ENCODE data around the gene ATAT1. TPM values are rescaled to one million over a fixed set of nuclear protein-coding genes. Genes with fewer than 3 reads are reported as not detected.

ATAT1 gene
- total and polyA plus RNA-seq, 8 donors: 8.6 to 73.0 (median 61.2) TPM

DNA sequence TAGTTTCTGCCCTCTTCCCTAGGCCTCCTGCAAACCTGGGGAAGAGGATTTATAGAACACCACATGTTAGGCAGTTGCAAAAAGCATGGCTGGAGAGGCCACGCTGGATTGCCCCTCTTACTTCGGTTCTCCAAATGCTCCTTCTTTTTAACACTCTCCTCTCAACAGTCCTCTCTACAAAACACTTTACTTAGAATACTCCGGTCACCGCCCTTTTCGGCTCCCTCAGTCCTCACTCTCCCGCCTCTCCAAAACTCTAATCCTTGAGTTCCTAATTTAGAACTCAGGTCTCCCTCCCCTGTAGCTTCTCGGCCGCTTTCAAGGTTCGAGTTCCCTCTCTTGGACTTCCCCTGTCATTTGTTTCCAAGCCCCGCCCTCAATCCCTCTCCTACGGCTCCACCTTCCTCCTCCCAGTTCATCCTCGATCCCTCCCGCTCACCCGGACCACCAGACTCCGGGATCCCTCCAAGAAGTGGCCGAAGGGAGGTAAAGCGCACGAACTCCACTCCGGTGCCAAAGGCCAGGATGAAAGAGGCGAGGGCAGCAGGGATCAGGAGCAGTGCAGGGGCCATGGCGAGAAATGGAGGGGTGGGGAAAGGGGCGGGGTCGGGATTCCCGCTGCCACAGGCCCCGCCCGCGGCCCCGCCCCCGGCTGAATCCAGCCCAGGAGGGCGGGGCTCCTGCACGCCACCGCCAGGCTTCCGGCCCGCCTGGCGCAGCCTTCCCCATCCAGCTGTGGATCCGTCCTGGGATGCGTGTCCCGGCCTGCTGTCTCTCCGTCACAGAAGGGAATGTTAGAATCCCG is 63.9 kb downstream of the ATAT1 start, which contains the start of gene NRM:
Gene NRM (minus strand): TSS at position 582 of the 805 bp plus-strand sequence. CDS start 10 bp downstream, at position 572.
- intact Hi-C loops (cut with DNase I): no loop called here
- peak within 1 kb of the TSS; percentile 47 to 91 for H3K4me3 ChIP-seq
- TF ChIP-seq, protein P1, sequence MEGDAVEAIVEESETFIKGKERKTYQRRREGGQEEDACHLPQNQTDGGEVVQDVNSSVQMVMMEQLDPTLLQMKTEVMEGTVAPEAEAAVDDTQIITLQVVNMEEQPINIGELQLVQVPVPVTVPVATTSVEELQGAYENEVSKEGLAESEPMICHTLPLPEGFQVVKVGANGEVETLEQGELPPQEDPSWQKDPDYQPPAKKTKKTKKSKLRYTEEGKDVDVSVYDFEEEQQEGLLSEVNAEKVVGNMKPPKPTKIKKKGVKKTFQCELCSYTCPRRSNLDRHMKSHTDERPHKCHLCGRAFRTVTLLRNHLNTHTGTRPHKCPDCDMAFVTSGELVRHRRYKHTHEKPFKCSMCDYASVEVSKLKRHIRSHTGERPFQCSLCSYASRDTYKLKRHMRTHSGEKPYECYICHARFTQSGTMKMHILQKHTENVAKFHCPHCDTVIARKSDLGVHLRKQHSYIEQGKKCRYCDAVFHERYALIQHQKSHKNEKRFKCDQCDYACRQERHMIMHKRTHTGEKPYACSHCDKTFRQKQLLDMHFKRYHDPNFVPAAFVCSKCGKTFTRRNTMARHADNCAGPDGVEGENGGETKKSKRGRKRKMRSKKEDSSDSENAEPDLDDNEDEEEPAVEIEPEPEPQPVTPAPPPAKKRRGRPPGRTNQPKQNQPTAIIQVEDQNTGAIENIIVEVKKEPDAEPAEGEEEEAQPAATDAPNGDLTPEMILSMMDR (IDR thresholded peaks at IDR 0.05): no peak
- no peaks in the 10 kb centered on the region for H3K9me3 ChIP-seq
- no peaks in the 10 kb centered on the region for H3K36me3 ChIP-seq
- H3K4me1 ChIP-seq: peaks cover 14 to 42% of the 10 kb centered on the region in 2 donors
- peak; percentile 91 to 95 (median 93) for DNase-seq
- ATAC-seq: peak; percentile 78
- H3K27me3 ChIP-seq: no peaks in the 10 kb centered on the region
- peak within 1 kb of the TSS; percentile 74 to 97 for H3K27ac ChIP-seq

DNA sequence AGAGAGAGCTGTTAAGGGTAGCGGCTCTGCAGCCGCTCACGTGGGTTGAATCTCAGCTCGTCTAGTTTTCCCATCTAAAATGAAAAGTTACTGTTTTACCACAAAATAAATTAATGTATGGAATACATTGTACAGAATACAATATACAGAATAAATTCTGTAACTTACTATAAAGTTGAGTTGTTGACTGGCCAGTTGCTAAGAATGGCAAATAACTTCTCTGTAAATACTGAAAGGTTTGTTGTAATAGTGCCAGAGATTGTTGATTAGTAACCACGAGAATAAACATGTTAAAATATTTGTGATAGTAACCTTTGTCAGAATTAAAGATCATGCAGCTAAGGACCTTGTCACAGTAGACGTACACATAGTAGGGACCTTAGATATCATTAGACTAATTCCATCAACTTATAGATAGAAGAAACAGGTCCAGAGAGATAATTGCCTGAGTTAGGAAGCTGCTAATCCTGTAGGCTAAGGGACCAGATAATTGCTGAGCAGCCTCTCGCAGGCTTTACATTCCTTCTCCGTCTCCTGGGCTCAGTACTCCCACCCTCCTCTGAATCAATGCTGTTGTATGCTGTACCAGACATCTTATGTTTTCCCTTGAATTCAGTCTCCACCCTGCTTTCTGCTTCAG is 64.7 kb downstream of the ATAT1 start:
- Histone ChIP-seq H3K9me3 (no peaks in the 10 kb centered on the region), H3K27me3 (no peaks in the 10 kb centered on the region), H3K4me1 (peaks cover 14 to 42% of the 10 kb centered on the region in 2 donors), H3K36me3 (no peaks in the 10 kb centered on the region), H3K27ac (peak overlapping the region; percentile 74 to 97), H3K4me3 (peak overlapping the region; percentile 47 to 91)
- no peak for ATAC-seq
- no peak for DNase-seq
- TF ChIP-seq, protein P1 (IDR thresholded peaks at IDR 0.05): no peak
- intact Hi-C loops (cut with DNase I): no loop called here

Small RNAs within 50 kb of the gene (microRNA-seq; reads per million reads assigned to microRNA genes)
- 49.1 to 112 reads per million in 2 donors for gene MIR877

Other genes starting within 250 kb of the ATAT1 start
- 100 to 1,000 TPM; 440 to 636 TPM for gene HLA-E, start 137.4 kb upstream of the ATAT1 start, total RNA-seq
- 100 to 1,000 TPM; 184 to 210 (median 196) TPM for gene HLA-E, start 137.4 kb upstream of the ATAT1 start, polyA plus RNA-seq (ENCODE audit: insufficient read length in 6 of 6)
- gene GNL1, start 70.4 kb upstream of the ATAT1 start, total RNA-seq: 10 to 100 TPM; 52.5 to 61.0 TPM
- 100 to 1,000 TPM in 4 of 6 donors, 10 to 100 TPM in 2; 96.5 to 108 (median 106) TPM for gene GNL1, start 70.4 kb upstream of the ATAT1 start, polyA plus RNA-seq (ENCODE audit: insufficient read length in 6 of 6)
- gene PRR3, start 69.6 kb upstream of the ATAT1 start, total RNA-seq: 10 to 100 TPM in 1 of 2 donors, 1 to 10 TPM in 1; 5.7 to 10.1 TPM
- 10 to 100 TPM; 34.5 to 44.1 (median 37.9) TPM for gene PRR3, start 69.6 kb upstream of the ATAT1 start, polyA plus RNA-seq (ENCODE audit: insufficient read length in 6 of 6)
- gene ABCF1, start 55.4 kb upstream of the ATAT1 start, total RNA-seq: 10 to 100 TPM; 37.9 to 47.6 TPM
- 10 to 100 TPM; 60.2 to 75.1 (median 62.1) TPM for gene ABCF1, start 55.4 kb upstream of the ATAT1 start, polyA plus RNA-seq (ENCODE audit: insufficient read length in 6 of 6)
- 10 to 100 TPM; 44.9 to 71.1 TPM for gene PPP1R10, start 9.6 kb upstream of the ATAT1 start, total RNA-seq
- 10 to 100 TPM; 47.1 to 59.3 (median 49.6) TPM for gene PPP1R10, start 9.6 kb upstream of the ATAT1 start, polyA plus RNA-seq (ENCODE audit: insufficient read length in 6 of 6)
- gene MRPS18B, start 9.0 kb upstream of the ATAT1 start, total RNA-seq: 10 to 100 TPM; 36.6 to 54.7 TPM
- 10 to 100 TPM; 41.2 to 50.5 (median 43.5) TPM for gene MRPS18B, start 9.0 kb upstream of the ATAT1 start, polyA plus RNA-seq (ENCODE audit: insufficient read length in 6 of 6)
- gene C6orf136, start 20.3 kb downstream of the ATAT1 start, total RNA-seq: 10 to 100 TPM; 15.2 to 16.4 TPM
- gene C6orf136, start 20.3 kb downstream of the ATAT1 start, polyA plus RNA-seq (ENCODE audit: insufficient read length in 6 of 6): 10 to 100 TPM; 10.7 to 18.1 (median 14.4) TPM
- gene DHX16, start 46.1 kb downstream of the ATAT1 start, total RNA-seq: 10 to 100 TPM; 23.8 to 28.1 TPM
- gene DHX16, start 46.1 kb downstream of the ATAT1 start, polyA plus RNA-seq (ENCODE audit: insufficient read length in 6 of 6): 10 to 100 TPM; 34.0 to 43.4 (median 41.8) TPM
- gene PPP1R18, start 59.8 kb downstream of the ATAT1 start, total RNA-seq: 100 to 1,000 TPM in 1 of 2 donors, 10 to 100 TPM in 1; 51.8 to 117 TPM
- gene PPP1R18, start 59.8 kb downstream of the ATAT1 start, polyA plus RNA-seq (ENCODE audit: insufficient read length in 6 of 6): 10 to 100 TPM; 36.7 to 54.4 (median 42.4) TPM
- gene NRM, start 64.1 kb downstream of the ATAT1 start, total RNA-seq: 10 to 100 TPM; 13.1 to 17.4 TPM
- 10 to 100 TPM; 36.9 to 55.1 (median 41.1) TPM for gene NRM, start 64.1 kb downstream of the ATAT1 start, polyA plus RNA-seq (ENCODE audit: insufficient read length in 6 of 6)
- gene MDC1, start 90.4 kb downstream of the ATAT1 start, total RNA-seq: 10 to 100 TPM; 28.2 to 38.6 TPM
- gene MDC1, start 90.4 kb downstream of the ATAT1 start, polyA plus RNA-seq (ENCODE audit: insufficient read length in 6 of 6): 10 to 100 TPM; 43.5 to 53.6 (median 49.9) TPM
- 100 to 1,000 TPM; 409 to 602 TPM for gene TUBB, start 93.5 kb downstream of the ATAT1 start, total RNA-seq
- 1,000 to 10,000 TPM; 1,093 to 1,665 (median 1,153) TPM for gene TUBB, start 93.5 kb downstream of the ATAT1 start, polyA plus RNA-seq (ENCODE audit: insufficient read length in 6 of 6)
- gene FLOT1, start 115.8 kb downstream of the ATAT1 start, total RNA-seq: 100 to 1,000 TPM; 148 to 206 TPM
- gene FLOT1, start 115.8 kb downstream of the ATAT1 start, polyA plus RNA-seq (ENCODE audit: insufficient read length in 6 of 6): 100 to 1,000 TPM; 115 to 135 (median 124) TPM
- 10 to 100 TPM; 36.1 to 77.0 TPM for gene IER3, start 117.7 kb downstream of the ATAT1 start, total RNA-seq
- gene IER3, start 117.7 kb downstream of the ATAT1 start, polyA plus RNA-seq (ENCODE audit: insufficient read length in 6 of 6): 10 to 100 TPM in 5 of 6 donors, 1 to 10 TPM in 1; 5.5 to 38.8 (median 12.9) TPM

Measured in left lung (tissue), 10 donors.